NCI-H2107 (cell line): ENCODE measurements around the gene FMN1.

Experiments used
- DNase-seq: peaks from one replicate; lab custom pipeline; 2025; lab: John Stamatoyannopoulos, UW

The FMN1 gene

DNA sequence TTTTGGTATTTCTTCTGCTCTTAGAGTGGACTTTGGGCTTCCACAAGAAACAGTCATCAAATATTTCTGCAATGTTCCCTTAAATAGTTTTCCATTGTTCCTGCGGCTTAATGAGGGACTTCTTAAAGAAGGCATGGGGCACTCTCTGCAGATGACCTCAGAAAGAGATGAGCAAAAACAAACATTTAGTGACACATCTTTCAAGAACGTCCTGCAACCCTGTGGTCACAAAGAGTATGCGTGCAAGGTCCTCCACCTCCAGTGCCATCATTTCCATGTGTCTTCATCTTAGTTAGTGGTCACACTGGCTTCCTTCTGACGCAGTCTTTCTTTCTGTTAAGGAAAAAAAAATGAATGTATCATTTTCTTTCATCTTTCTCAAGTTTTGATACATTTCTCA is 420.5 kb downstream of the FMN1 start:
- no peak for DNase-seq

DNA sequence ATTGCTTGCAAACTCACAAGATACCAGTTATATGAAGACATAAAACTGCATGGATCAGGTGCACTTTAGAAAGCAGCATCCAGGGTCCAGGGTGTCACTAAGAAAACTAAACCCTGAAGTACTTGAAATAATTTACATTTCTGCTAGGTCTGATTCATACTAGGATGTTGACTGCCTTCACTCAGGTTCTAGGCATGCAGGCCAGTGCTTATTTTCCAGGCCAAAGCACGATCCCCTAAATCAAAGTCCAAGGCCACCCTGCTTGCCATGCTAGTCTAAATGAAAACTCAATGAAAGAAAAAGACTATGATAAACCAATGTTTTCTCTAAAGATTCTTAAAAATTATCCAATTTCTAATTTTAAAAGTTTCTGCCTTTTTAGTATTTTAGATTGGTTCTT is 427.3 kb downstream of the FMN1 start:
- DNase-seq, result no peak

DNA sequence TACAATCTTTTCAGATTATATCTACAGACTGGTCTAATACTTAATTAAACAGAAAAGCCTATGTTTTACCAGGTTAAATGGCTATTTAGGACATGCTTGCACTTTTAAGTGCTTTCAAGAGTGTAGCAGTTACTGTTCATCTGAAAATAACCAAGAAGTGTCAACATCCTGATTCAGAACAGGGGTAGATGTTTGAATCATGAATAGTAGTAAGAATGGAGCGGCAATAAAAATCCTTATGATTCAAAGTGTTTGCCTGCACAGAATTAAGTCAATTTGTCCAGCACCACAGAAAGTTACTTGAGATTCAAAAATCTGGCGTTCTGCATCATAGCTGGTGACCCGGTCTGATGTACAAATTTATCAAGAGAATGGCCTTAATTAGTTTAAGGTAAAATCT is 428.4 kb downstream of the FMN1 start:
- no peak for DNase-seq

DNA sequence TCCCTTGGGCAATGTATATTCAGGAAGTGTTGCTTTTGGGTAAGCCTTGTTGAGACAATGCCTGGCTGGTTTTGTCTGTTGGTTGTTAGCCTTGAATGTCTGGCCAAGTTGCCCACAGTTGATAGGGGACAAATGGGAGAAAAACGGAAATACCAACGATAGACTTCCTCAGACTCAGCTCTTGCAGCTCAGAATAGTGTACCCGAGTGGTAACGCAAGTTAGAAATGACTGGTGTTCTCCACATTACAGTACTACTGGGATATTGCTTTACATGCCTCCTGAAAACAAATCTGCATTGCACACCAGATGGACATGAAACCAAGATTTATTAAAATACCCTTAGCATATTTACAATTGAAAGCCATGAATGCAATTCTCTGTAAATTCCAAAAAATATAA is 429.3 kb downstream of the FMN1 start:
- DNase-seq, result no peak

DNA sequence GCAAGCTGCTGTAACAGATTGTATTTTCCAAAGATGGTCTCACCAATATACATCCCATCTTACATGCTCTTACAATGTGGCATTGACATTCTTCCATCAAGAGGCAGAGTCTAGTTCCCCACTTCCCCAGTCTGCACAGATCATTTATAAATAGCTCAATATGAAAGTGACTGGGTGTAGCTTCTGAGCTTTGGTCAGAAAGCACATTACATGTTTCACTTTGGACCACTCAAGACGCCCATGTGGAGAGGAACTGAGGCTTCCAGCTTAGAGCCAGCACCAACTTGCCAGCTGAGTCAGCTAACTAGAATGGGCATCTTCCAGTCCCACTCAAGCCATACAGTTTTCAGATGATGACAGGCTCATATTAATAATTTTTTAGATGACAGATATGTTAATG is 431.2 kb downstream of the FMN1 start:
- no peak for DNase-seq

DNA sequence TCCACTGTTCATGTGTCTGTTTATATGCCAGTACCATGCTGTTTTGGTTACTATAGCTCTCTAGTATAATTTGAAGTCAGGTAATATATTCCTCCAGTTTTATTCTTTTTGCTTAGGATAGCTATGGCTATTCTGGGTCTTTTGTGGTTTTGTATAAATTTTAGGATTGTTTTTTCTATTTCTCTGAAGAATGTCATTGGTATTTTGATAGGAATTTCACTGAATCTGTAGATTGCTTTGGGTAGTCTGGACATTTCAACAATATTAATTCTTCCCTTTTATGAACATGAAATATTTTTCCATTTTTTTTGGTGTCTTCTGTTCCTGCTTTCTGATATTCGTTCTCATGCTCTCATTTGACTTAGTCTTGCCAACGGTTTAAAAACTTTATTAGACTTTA is 437.1 kb downstream of the FMN1 start:
- no peak for DNase-seq

DNA sequence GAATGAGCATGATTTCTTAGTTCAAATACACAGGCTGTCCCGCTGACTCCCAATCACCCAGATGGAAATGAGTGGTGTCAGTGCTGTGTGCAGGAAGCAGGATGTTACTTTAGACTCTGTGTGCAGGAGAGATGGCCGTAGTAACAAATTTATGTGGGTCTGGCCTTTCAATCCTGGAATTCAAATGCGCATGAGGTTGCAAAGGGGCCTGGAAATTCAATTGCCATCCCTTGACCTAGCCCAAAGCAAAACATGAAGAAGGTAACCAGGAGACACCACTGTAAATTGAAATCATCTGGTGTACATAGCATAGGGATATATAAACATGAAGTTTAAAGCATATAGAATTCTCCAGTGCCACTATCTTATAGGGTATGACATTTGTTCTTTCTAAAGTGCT is 443.5 kb downstream of the FMN1 start:
- DNase-seq, result no peak

DNA sequence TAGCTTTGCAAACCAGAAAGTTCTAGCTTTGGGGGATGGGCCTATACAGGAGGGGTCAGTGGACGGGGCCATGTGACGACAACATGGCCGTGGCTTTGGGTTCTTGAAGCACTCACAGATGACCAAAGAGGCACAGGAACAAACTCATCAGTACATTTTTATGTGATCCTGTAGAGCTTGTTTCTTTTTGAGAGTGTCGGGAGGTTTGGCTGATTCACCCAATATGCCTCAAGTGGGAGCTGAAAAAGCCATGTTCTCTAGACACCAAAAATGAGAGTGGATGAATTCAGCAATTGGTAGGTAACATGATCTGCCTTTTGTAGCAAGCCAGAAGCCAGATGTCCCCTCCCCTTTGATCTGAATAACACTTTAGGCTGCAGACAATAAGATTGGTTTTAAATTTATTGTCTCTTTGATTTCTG is 446.6 kb downstream of the FMN1 start:
- no peak for DNase-seq

DNA sequence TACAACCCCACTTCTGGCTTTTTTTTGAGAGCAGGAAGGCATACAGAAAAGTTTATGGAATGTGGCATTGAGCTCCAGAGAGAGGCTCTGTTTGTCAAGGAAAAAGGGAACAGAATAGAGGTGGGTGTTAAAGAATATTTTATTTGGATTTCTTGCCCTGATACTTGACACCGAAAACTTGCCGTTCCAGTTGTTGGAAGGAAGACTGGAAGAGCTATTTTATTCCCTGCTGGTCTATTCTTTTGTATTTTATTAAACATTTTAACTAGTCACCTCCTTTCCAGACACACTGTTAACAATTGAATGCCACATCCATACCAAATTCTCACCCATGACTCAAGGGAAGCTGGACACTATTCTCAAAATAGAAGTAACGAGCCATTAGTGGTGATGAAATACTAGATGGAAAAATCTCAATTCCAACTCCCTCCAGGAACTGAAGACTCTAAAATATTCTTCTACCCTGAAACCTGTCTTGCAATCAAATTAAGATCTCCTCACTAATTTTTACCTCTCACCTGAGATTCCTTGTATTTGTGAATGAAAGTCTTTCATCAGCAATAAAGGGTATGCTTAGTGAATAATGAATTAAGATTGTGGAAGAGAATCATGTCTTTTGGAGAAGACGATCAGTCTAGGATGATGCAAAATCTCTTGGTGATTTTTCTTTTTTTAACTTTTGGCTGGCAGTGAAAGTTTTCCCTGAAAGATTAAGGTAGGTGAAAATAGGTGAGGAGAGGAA is 448.2 kb downstream of the FMN1 start:
- no peak for DNase-seq

DNA sequence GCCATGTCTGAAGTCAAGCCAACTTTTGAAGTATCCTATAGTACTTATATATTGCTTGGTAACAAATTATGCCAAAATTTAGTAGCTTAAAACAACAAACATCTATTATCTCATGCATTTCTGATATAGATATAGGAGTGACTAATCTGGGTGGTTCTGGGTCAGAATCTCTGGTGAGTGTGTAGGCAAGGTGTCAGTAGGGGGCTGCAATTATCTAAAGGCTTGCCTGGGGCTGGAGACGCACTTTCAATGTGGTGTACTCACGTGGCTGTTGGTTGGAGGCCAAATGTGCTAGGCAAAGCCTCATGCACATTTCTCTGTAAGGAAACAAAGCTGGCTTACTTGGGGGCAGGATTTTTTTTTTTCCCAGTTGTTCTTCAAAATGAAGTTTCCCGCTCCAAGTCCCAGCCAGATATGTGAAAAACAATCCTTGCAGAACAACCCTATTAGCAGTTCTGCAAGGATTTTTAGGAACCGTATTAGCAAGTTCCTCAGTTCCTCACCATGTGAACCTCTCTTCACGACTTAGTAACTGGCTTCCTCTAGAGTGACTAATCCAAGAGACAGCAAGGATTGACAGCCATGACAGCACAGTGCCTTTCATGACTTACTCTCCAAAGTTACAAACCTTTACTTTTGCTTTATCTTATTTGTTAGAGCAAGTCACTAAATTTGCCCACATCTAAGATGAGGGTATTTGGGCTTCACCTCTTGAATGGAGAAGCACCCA is 450.9 kb downstream of the FMN1 start:
- no peak for DNase-seq

DNA sequence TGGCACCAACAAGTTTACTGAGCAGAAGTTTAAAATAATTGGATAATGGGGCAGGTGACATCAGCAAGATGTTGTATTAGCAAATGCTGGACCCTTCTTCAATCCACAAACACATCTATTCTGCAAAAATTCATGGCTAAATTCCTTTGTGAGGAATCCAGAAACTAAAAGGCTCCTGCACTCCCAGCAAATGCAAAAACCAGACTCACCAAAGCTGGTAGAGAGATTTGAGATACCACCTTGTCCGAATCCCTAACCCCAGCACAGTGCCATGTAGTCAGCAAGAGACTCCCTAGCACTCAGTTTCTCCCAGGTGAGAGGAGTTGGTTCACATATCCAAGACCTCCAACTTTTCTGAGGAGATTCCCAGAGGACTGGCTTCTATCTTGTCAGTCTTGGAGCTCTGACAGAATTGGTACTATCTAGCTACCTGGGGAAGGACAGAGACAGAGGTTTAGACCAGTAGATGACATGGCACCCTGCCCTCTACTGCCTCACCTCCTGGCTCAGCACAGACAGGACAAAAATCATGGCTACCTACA is 454.9 kb downstream of the FMN1 start:
- no peak for DNase-seq

DNA sequence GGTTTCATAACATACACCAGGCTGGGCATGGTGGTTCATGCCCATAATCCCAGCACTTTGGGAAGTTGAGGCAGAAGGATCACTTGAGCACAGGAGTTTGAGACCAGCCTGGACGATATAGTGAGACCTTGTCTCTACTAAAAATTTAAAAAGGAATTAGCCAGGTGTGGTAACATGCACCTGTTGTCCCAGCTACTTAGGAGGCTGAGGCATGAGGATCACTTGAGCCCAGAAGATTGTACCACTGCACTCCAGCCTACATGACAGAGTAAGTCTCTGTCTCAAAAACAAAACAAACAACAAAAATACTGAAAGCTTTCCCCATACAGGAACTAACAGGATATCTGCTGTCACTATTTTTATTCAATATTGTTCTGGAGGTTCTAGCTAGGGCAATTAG is 455.8 kb downstream of the FMN1 start:
- DNase-seq, result no peak

DNA sequence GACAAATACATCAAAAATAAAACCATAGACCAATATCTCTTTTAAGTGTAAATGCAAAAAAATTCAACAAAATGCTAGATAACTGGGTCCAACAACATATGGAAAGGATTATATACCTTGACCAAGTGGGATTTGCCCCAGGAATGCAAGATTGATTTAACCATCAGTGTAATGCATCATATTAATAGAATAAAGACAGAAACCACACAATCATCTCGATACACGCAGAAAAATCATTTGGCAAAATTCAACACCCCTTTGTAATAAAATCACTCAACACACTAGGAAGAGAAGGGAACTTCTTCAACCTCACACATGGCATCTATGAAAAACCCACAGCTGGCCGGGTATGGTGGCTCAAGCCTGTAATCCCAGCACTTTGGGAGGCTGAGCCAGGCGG is 457.2 kb downstream of the FMN1 start:
- no peak for DNase-seq

DNA sequence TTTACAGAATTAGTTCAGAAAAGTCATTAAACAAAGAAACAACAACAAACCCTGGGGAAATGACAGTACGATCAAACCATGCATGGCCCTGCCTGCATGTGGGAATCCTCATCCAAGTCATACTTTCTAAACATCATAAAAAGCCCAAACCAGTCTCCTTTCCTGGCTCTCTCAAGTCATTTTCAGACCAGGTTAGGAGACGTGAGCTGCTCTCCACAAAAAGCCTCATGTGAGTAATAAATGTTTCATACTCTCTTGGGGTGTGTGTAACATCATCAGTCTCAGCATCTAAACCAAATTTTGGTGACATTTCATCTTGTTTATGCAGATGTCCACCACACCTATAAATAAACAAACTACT is 457.8 kb downstream of the FMN1 start:
- DNase-seq, result no peak

DNA sequence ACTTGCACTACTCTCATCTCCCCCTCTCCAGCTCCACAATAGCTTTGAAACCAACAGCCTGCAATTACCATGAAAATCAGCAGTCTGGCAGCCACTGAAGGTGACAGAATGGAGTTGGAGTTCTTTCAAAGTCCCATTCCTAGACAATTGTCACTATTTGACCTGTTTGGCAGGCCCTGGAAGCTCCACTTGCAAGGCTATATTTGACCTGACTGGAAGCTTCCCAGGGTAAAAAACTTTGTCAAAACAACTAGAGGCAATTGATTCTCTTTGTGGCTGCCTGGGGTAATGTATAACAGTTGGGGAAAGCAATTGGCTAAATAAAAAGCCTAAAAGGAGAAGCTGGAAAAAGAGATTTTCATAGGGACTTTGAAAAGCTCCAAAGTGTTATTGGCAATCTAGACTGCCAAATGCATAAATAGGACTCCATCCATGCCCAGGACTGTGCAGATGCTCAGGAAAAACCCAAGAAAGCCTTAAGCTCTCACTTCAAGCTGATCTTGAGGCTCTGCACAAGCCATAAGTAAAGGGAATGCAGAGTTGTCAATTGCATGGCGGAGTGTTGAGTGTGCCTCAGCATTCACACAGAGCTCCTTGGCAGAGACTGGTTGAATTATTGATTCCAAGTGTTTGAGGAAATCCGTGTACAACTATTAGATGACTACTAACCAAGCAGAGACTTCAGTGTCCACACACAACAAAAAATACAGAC is 458.4 kb downstream of the FMN1 start:
- DNase-seq, result no peak

DNA sequence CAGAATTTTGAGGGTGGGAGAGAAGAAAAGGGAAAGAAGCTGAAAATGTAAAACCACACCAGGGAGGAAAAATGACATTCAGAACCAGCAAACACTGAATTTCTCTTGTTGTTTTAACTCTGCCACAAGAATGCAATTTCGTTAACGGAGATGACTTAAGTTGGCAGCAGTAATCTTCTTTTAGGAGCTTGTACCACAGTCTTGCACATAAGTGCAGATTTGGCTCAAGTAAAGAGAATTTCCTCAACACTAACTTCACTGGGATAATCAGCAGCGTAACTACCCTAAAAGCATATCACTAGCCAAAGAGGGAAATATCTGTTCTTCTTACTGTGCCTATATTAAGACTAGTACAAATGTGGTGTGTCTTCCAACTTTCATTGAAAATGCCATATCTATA is 461.2 kb downstream of the FMN1 start:
- DNase-seq, result no peak

DNA sequence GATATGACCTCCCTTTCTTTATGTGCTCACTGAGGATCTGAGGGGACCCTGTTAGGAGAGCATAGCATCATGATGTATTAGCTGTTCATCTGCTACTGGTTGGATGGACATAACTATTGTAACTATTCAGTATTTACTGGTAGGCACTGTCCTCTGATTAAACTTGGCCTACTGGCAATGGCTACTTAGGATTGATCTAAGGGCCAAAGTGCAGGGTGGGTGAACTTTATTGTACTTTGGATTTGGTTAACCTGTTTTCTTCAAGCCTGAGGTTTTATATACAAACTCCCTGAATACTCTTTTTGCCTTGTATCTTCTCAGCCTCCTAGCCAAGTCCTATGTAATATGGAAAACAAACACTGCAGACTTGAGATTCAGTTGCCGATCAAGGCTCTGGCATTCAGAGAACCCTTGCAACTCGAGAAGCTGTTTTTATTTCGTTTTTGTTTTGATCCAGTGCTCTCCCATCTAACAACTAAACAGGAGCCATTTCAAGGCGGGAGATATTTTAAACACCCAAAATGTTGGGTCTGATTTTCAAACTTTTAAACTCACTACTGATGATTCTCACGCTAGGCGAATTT is 461.8 kb downstream of the FMN1 start:
- no peak for DNase-seq

DNA sequence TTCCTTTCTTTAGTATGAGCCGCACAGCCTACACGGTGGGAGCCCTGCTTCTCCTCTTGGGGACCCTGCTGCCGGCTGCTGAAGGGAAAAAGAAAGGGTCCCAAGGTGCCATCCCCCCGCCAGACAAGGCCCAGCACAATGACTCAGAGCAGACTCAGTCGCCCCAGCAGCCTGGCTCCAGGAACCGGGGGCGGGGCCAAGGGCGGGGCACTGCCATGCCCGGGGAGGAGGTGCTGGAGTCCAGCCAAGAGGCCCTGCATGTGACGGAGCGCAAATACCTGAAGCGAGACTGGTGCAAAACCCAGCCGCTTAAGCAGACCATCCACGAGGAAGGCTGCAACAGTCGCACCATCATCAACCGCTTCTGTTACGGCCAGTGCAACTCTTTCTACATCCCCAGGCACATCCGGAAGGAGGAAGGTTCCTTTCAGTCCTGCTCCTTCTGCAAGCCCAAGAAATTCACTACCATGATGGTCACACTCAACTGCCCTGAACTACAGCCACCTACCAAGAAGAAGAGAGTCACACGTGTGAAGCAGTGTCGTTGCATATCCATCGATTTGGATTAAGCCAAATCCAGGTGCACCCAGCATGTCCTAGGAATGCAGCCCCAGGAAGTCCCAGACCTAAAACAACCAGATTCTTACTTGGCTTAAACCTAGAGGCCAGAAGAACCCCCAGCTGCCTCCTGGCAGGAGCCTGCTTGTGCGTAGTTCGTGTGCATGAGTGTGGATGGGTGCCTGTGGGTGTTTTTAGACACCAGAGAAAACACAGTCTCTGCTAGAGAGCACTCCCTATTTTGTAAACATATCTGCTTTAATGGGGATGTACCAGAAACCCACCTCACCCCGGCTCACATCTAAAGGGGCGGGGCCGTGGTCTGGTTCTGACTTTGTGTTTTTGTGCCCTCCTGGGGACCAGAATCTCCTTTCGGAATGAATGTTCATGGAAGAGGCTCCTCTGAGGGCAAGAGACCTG is 463.5 kb downstream of the FMN1 start:
- DNase-seq, result no peak

DNA sequence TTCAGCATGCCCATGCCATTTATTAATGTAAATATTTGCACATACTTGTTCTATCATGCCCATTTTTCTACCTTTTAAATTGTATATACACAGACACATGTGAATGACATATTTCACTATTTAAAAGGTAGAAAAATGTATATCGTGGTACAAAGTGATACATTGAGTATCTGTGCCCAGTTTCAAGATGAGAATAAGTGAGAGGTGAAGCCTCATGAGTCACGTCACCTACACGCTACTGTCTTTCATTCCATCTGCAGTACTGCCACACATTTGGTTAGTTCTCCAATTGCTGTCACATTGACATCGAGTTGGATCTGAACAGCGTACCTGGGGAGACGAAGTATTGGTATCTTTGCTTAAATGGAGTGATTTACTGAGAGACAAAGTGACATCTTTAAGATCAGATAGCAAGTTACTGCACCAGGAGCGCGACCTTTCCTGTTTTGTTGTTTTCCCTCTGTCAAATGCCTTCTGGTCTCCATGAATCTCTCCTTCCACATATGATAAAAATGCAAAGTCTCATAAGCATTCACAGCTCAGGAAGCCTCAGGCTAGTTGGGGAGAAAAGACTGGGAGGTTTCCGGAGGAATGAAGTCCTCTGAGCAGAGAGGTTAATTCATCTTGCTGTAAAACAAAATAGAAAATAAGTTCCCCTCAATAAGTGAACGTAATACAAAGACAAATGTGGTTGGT is 464.7 kb downstream of the FMN1 start:
- no peak for DNase-seq

DNA sequence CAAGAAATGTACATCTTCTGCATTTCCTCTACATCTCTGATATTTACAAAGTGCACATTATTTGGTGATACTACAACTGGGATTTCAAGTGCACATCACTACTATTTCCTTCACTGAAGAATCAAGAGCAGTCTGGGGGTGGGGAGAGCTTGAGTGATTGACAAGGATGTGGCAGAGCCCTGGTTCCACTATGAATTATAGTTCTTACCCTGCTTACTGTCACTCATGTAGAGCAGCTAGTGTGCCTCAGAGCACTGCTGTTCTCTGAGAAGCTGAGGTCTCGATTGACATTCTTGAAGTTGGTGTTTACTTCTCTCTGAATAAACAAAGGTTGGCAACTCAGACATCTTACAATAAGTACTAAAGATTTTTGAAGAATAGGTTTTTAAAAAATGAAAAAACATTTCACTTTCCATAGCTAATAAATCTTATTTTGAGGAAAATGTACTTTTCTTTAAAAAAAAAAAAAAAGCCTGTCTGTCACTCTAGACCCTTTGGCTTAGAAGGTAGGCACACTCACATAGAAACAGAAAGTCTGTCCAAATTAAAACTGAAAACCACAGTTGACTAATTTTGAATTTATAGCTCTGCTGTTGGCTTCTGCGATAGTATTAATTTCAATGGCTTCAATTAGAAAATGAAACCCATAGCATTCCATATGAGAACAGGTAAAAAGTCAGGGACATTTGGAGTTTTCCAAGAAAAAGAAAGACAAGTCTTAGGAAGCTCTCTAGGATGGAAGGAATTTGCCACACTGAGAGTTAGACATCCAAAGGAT is 471.2 kb downstream of the FMN1 start:
- DNase-seq, result no peak
